ENCODE measurements around the gene ATP6V0A1.

DNA sequence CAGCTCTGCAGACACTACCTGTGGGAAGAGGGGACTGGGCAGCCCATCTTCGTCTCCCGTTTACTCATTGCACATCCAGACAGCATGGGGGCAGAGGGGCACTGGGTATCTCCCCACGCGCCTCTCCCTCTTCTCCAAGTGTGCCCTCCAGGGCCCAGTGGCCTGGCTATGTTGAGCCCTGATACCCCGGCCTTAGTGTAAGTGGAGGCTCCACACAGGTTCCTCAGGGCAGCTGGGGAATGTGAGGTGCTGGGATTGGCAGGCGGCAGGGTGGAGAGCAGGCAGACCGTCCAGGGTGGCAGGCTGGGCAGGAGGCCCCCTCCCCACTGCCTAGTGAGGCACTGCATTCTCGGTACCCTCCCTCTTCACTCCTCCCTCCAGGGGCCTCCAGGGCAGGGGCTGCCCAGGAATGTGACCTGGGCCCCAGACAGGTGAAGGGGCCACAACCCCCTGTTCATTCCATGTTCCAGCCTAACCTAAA lies 64.2 kb downstream of the ATP6V0A1 start:
- TF ChIP-seq, protein P1, sequence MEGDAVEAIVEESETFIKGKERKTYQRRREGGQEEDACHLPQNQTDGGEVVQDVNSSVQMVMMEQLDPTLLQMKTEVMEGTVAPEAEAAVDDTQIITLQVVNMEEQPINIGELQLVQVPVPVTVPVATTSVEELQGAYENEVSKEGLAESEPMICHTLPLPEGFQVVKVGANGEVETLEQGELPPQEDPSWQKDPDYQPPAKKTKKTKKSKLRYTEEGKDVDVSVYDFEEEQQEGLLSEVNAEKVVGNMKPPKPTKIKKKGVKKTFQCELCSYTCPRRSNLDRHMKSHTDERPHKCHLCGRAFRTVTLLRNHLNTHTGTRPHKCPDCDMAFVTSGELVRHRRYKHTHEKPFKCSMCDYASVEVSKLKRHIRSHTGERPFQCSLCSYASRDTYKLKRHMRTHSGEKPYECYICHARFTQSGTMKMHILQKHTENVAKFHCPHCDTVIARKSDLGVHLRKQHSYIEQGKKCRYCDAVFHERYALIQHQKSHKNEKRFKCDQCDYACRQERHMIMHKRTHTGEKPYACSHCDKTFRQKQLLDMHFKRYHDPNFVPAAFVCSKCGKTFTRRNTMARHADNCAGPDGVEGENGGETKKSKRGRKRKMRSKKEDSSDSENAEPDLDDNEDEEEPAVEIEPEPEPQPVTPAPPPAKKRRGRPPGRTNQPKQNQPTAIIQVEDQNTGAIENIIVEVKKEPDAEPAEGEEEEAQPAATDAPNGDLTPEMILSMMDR (IDR thresholded peaks at IDR 0.05): no peak
- TF ChIP-seq CREB1 (CRISPR knock-in tag; IDR thresholded peaks at IDR 0.05): no peak
